GM12872 (cell line): ENCODE data around the gene DRD4.

ENCODE experiments used
- TF ChIP-seq, protein P1 (sequence below): IDR thresholded peaks from 3 replicates; pipeline ENCODE4 v1.5.1; 2011; ENCODE audit warnings: low read depth, mild to moderate bottlenecking, low read length, moderate library complexity; ENCODE audit not compliant: insufficient read depth

The DRD4 gene

DNA sequence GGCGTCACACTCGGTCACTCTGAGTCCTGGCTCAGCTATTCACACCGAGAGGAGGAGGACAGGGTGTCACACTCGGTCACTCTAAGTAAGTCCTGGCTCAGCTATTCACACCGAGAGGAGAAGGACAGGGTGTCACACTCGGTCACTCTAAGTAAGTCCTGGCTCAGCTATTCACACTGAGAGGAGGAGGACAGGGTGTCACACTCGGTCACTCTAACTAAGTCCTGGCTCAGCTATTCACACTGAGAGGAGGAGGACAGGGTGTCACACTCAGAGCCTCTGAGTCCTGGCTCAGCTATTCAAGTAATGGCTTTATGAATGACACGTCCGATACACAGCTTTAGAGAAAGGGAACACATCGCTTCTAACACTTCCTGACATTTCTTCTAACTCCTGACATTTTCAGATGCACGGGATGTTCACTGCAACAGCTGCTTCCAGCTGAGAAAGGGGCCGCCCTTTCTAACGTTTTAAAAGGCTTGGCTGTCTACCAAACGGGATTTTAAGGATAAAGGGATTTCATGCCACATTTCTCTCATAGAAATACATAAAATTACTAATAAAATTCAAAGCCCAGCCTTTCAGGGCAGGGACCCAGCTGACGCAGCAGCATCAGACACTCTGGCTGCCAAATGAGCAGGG lies 28.1 kb downstream of the DRD4 start:
- TF ChIP-seq, protein P1, sequence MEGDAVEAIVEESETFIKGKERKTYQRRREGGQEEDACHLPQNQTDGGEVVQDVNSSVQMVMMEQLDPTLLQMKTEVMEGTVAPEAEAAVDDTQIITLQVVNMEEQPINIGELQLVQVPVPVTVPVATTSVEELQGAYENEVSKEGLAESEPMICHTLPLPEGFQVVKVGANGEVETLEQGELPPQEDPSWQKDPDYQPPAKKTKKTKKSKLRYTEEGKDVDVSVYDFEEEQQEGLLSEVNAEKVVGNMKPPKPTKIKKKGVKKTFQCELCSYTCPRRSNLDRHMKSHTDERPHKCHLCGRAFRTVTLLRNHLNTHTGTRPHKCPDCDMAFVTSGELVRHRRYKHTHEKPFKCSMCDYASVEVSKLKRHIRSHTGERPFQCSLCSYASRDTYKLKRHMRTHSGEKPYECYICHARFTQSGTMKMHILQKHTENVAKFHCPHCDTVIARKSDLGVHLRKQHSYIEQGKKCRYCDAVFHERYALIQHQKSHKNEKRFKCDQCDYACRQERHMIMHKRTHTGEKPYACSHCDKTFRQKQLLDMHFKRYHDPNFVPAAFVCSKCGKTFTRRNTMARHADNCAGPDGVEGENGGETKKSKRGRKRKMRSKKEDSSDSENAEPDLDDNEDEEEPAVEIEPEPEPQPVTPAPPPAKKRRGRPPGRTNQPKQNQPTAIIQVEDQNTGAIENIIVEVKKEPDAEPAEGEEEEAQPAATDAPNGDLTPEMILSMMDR: no peak

DNA sequence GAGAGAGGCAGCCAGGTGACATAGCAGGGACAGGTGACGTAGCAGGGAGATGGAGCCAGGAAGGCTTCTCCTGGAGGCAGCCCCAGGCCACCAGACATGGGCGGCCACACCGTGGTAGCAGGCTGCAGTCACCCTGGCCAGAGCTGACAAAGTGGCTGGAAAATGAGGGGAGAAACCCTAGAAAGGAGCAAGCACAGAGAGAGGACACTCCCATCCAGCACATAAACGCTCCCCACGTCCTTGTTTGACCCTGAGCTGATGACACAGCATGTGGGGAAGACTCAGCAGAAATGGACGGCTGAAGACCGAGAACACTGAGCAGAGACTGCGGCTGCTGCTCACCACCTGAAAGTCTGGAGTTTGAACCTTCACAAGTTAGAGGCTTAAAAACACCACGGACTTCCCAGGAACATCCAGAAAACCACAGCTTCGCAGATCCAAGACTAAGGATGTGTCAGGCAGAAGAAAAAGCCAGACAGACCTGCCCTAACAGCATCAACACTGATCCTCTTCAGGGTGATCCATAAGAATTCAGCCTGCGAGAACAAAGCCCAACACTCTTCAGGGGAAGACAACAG lies 28.7 kb downstream of the DRD4 start:
- TF ChIP-seq, protein P1: no peak

DNA sequence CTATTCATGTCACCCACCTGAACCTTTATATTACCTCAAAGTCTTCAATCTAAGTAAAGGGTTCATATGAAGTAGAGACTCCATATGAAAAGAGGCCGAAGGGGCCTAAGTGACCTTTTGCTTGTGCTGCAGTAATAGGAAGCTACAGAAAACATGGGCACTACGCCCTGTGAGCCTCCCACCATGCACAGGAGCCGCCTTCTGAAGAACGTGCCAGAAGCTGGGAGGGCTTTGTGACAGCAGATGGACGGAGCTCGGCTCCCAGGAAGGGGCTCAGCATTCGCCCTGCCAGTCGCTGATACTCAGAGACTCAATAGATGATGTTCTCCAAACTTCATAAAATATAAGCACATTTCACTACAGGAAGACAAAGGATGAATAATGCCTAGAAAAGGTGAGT lies 36.8 kb downstream of the DRD4 start:
- TF ChIP-seq, protein P1: no peak

DNA sequence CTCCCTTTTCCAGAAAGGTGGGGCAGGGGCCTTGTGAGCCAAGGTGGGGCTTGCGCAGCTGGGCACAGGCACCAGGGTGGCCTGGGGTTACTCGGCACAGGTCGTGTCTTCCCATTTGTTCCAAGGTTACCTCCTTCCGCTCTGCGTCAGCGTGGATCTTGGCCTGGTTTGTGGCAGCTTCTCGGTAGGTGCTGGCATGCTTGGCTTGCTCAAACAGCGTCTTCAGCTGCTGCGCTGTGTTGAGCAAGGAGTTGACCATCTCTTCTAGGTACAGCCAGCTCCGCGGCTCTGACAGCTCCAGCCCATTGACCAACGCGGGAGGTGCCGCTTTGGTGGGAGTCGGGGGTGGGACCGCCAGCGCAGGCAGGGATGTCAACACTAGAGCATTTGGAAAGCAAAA lies 37.3 kb downstream of the DRD4 start:
- TF ChIP-seq, protein P1: no peak

DNA sequence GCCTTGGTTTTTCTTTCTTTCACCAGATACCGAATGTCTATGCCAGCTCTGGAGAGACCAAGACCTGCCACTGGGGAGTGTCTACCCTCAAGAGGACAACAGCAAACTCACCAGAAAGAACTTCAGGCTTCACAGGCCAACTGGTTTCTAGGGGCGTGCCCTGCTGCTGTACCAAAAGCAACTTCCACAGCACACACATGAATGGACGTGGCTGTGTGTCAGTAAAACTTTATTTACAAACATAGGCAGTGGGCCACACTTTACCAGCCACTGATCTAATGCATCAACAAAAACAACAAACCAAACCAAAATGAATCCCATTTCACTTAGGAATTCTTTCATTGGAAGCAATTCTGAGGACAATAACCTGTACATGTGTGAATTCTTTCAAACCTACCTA lies 41.2 kb downstream of the DRD4 start:
- TF ChIP-seq, protein P1: no peak

DNA sequence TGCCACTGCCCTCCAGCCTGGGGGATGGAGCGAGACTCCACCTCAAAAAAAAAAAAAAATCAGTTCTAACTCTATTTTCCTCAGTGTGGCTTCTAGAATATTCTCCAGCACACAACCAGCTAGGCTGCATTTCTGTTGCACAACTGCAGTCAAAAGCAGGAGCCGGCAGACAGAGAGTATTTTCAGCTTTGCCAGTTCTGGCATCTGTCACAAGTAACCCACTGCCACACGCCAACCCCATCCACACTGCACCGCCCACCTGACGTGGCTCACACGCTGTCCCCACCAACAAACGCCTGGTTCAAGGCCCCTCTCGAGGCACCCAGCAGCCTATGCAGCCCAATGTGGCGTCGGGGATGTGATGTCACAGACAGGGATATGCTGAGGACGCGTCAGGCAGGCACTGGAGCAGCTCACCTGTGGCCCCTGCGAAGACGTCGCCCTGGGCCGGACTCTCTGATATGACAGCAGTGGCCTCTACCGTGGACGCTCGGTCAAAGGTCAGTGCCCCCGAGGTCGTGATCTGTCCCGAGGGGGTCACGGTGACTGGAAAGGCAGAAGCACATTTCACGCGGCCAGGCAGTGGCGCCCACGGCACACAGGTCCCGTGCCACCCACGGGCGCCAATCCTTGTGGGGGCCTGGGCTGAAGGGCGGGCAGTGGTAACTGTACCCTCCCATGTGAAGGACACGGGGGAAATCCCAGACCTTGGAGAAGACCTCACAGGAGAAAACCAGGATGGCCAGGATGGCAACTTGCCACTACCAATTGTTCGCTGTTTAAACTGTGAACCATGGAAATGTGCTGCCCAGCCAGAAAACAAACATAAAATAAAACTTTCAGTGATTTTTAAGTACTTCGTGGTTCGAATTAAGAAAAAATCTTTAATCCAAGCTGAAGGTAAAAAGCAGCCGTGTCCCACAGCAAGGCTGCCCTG lies 42.5 kb downstream of the DRD4 start:
- TF ChIP-seq, protein P1: no peak

DNA sequence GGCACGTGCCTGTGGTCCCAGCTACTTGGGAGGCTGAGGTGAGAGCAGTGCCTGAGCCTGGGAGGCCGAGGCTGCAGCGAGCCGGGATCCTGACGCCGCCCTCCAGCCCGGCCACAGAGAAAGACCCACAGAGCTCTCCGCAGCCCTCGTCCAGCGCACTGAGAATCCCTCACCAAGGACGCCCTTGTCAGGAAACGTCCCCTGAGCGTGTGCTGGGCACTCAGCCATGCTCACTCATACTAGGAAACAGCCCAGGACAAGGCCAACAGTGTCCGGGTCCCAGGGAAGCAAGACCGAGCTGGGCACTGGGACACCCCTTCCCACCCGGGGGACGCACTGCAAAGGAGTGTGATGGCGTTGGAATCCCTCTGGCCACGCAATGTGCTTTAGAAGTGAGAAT lies 43.4 kb downstream of the DRD4 start:
- TF ChIP-seq, protein P1: no peak
